Measurements from ENCODE around the gene LAMTOR1. TPM values are rescaled to one million over a fixed set of nuclear protein-coding genes. Genes with fewer than 3 reads are reported as not detected.
"Not testable (repeated sequence)": the region's sequence is repeated elsewhere in the genome, so short reads cannot be mapped to it uniquely, and the experiment has no call there.

LAMTOR1 gene
- total RNA-seq, 1 donor from 2014 or later = 96.0 TPM

DNA sequence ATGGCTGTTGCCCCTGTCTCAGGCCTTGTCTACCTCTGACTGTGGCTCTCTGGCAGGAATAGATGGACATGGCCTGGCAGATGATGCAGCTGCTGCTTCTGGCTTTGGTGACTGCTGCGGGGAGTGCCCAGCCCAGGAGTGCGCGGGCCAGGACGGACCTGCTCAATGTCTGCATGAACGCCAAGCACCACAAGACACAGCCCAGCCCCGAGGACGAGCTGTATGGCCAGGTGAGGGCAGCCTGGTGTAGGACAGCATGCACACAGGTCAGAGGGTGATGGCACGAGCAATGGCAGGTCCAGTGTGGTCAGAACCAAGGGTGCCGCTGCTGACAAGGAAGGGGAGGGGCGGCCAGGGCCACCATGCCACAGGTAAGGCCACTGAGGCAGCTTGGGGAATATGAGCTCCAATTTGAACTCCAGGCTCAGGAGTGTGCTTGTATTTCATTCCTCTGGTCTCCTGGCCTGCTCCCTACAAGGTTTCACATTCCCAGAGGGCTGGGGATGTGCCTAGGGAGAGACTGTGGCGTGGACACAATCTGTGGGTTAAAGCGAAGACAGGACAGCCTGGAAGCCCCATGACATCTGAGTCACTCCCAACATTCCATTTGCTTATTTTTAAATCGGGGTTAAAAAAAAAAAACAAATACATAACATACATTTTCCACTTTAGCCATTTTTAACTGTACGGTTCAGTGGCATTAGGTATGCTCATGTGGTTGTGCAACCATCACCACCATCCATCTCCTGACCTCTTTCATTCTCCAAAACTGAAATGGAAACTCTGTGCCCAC lies 33.0 kb upstream of the LAMTOR1 start:
- no peak for TF ChIP-seq CTCF (IDR thresholded peaks at IDR 0.05)
- no peaks in the 10 kb centered on the region for H3K9me3 ChIP-seq
- no peak overlapping the region for H3K4me3 ChIP-seq
- no peak overlapping the region for H3K27ac ChIP-seq
- DNase-seq (no peak), ATAC-seq (peak in 1 of 2 donors; percentile 6)
- no peaks in the 10 kb centered on the region for H3K36me3 ChIP-seq
- intact Hi-C loops (cut with DNase I) = no loop called here
- no peaks in the 10 kb centered on the region for H3K4me1 ChIP-seq
- no peaks in the 10 kb centered on the region for H3K27me3 ChIP-seq (ENCODE audit: low read depth)

- H3K27ac ChIP-seq; H3K4me1 ChIP-seq; H3K27me3 ChIP-seq (ENCODE audit: low read depth); intact Hi-C loops (cut with DNase I); H3K4me3 ChIP-seq; H3K36me3 ChIP-seq; H3K9me3 ChIP-seq: not testable (repeated sequence)
- ATAC-seq = peak; percentile 46 to 71
- DNase-seq = peak; percentile 75
Measured at GRCh38 chr11:72135473-72135872, 32.4 kb upstream of the LAMTOR1 start, which contains the start of gene FOLR3. FOLR3 (plus strand) TSS chr11:72135725; CDS start chr11:72135953, 228 bp downstream.

DNA sequence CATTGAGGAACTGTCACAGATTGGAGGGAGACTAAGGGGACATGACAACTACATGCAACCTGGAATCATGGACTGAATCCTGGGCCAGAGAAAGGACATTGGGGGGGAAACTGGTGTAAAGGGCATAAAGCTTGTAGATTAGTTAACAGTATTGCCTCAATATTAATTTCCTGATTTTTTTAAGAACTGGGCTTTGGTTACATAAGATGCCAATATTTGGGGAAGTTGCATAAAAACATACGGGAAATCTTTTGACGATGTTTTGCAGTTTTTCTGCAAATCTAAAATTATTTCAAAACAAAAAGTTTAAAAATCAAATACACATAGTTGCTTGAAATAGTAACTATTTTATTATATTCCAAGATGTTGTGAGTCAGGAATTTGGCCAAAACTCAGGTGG lies 29.5 kb upstream of the LAMTOR1 start:
- no peak overlapping the region for H3K4me3 ChIP-seq
- H3K9me3 ChIP-seq = no peaks in the 10 kb centered on the region
- H3K36me3 ChIP-seq = no peaks in the 10 kb centered on the region
- ATAC-seq (peak in 1 of 2 donors; percentile 39), DNase-seq (no peak)
- intact Hi-C loops (cut with DNase I) = no loop called here
- no peaks in the 10 kb centered on the region for H3K4me1 ChIP-seq
- peak overlapping the region; percentile 13 for H3K27ac ChIP-seq
- TF ChIP-seq CTCF (IDR thresholded peaks at IDR 0.05) = no peak
- no peaks in the 10 kb centered on the region for H3K27me3 ChIP-seq (ENCODE audit: low read depth)

DNA sequence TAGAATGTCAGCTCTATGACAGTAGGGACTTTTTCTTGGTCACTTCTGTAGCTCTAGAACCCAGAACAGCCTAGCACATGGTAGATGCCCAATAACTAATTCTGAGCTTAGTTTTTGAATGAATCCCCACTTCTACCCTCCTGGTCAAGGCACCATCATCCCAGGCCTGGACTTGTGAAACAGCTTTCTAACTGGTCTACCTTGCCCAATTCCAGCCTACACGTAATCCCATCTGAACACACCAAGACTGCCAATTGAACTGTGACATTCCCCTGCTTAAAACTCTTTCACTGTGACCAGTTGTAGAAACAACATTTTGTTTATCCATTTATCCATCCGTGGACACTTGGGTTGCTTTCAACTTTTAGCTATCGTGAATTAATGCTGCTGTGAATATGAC lies 26.3 kb upstream of the LAMTOR1 start:
- Histone ChIP-seq H3K4me3 (no peak overlapping the region), H3K4me1 (no peaks in the 10 kb centered on the region), H3K27me3 (ENCODE audit: low read depth) (no peaks in the 10 kb centered on the region), H3K27ac (no peak overlapping the region), H3K36me3 (no peaks in the 10 kb centered on the region), H3K9me3 (no peaks in the 10 kb centered on the region)
- intact Hi-C loops (cut with DNase I) = no loop called here
- ATAC-seq = no peak
- TF ChIP-seq CTCF (IDR thresholded peaks at IDR 0.05) = no peak
- no peak for DNase-seq

- H3K27me3 ChIP-seq (ENCODE audit: low read depth) = no peaks in the 10 kb centered on the region
- ATAC-seq (no peak), DNase-seq (no peak)
- H3K27ac ChIP-seq = no peak overlapping the region
- no peak overlapping the region for H3K4me3 ChIP-seq
- intact Hi-C loops (cut with DNase I) = no loop called here
- H3K4me1 ChIP-seq = no peaks in the 10 kb centered on the region
- no peaks in the 10 kb centered on the region for H3K9me3 ChIP-seq
- H3K36me3 ChIP-seq = no peaks in the 10 kb centered on the region
- TF ChIP-seq CTCF (IDR thresholded peaks at IDR 0.05) = no peak
Measured at GRCh38 chr11:72127923-72128322, 24.8 kb upstream of the LAMTOR1 start.

DNA sequence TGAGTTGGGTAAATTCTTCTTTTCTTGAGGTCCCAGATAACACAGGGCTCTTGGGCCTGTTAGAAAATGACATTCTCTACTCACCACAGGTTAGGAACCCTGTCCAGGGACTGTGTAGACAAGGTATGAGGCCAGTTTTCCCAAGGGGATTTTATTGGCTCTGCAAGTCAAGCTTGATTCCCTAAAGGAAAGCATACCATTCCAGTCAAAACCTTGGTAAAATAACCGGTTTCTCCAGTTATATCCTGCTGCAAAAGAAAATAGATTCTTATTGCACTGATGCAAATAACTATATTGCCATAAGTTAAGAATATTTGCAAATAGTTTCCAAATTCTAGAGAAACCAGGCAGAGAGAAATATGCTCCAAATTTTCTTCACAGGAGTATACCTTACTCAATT lies 22.9 kb upstream of the LAMTOR1 start:
- no peak overlapping the region for H3K27ac ChIP-seq
- no peaks in the 10 kb centered on the region for H3K27me3 ChIP-seq (ENCODE audit: low read depth)
- DNase-seq = no peak
- no peak for TF ChIP-seq CTCF (IDR thresholded peaks at IDR 0.05)
- no peak for ATAC-seq
- H3K36me3 ChIP-seq = no peaks in the 10 kb centered on the region
- H3K9me3 ChIP-seq = no peaks in the 10 kb centered on the region
- no peaks in the 10 kb centered on the region for H3K4me1 ChIP-seq
- intact Hi-C loops (cut with DNase I) = no loop called here
- H3K4me3 ChIP-seq = no peak overlapping the region
